Right lobe of liver (tissue), 6 donors: Measurements from ENCODE around the gene KRT35. TPM values are rescaled to one million over a fixed set of nuclear protein-coding genes. Genes with fewer than 3 reads are reported as not detected.

Experiments
- ATAC-seq, 4 donors: fragments of 200-7000 bp; cut with Tn5 transposase; one replicate each; pipeline ENCODE4 v1.9.1; 2020; ENCODE audit warnings: mild to moderate bottlenecking in 4 of 4, moderate library complexity in 4 of 4
- DNase-seq, 3 donors: peaks; one replicate each; pipeline ENCODE4 v3.0.0-alpha.2; 2020
- H3K27ac ChIP-seq, 3 donors: fragments of 200-600 bp; one replicate each; pipeline ENCODE4 v1.8.0; 2022
- H3K27me3 ChIP-seq, 2 donors: fragments of 200-600 bp; one replicate each; pipeline ENCODE4 v1.8.0; 2022
- H3K36me3 ChIP-seq, 4 donors: fragments of 200-600 bp; sonication (generic) in 1 of 4; one replicate each; pipeline versions ENCODE4 v1.5.1 to v1.8.0; 2017 to 2022; ENCODE audit warnings: control low read depth in 1 of 4
- H3K4me1 ChIP-seq, 4 donors: fragments of 200-600 bp; sonication (generic) in 1 of 4; one replicate each; pipeline versions ENCODE4 v1.5.1 to v1.8.0; 2017 to 2022; ENCODE audit warnings: control low read depth in 1 of 4
- H3K4me3 ChIP-seq, 3 donors: fragments of 200-600 bp; one replicate each; pipeline ENCODE4 v1.8.0; 2022
- H3K9me3 ChIP-seq, 4 donors: fragments of 200-600 bp; sonication (generic) in 1 of 4; one replicate each; pipeline versions ENCODE4 v1.5.1 to v1.8.0; 2017 to 2022; ENCODE audit warnings: control low read depth in 1 of 4
- POLR2A ChIP-seq: fragments of 450-650 bp; IDR thresholded peaks from one replicate; pipeline ENCODE4 v1.6.1; 2017; ENCODE audit warnings: antibody characterized with exemption, mild to moderate bottlenecking
- WGBS: methylation state at CpG from one replicate; pipeline ENCODE4 v1.1.6; 2018; ENCODE audit warnings: low coverage, low lambda C conversion rate; ENCODE audit not compliant: insufficient coverage; ENCODE audit errors: missing lambda C conversion rate; 5-methylcytosine and 5-hydroxymethylcytosine counted together
- intact Hi-C, 2 donors: fragments of 100-400 bp; cut with DNase I; formaldehyde crosslinking; loops; one replicate each; pipeline versions ENCODE4 v1.11.2 to v1.14.1; 2022
- total RNA-seq, 6 experiments: library from RNA; depleted of rRNA in 2 of 6; stranded (reverse); fragments of >200 nt in 2 of 6; fragmentation: NEBNext Ultra II Directional in 3 of 6; extraction: Animal tissue kit (Norgen Biotek cat#: 25700) in 3 of 6; gene quantifications; one replicate each; pipeline versions ENCODE4 v1.1.0 to v1.2.4, GENCODE V29; 2016 to 2023
- TF ChIP-seq, protein P1 (sequence below), 4 donors: fragments of 200-600 bp in 3 of 4; fragments of 450-650 bp in 1 of 4; IDR thresholded peaks; one replicate each; pipeline versions ENCODE4 v1.5.1 to v1.8.0; 2016 to 2022; ENCODE audit warnings: antibody characterized with exemption in 4 of 4, mild to moderate bottlenecking in 2 of 4
- donor health status: DM: no; HTN: yes; CAD: no.
- donor health status: DM: no; HTN: no; CAD: no.
- donor health status: DM: no; HTN: no; CAD: no.
- donor health status: DM: no; HTN: yes; CAD: no.
- donor health status: DM: no; HTN: yes; CAD: no.

Gene KRT35
- total RNA-seq, 6 experiments from 2014 or later = not detected

DNA sequence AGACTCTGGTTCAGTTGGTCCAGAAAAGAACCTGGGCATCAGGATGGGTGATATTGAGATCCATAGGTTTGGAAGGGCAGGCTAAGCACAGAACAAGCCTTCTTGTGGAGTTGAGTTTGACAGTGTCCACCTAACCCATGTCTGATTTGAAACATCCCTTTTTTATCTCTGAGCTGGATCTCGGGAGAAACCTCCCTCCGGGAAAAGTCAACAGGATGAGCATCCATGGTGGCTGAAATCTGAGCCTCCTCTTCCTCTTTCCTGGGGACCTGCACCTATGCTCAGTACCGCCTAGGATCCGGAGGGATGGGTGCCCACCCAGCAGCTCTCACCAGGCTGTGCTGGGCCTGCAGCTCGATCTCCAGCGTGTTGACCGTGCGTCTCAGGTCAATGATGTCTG, 17.2 kb downstream of the KRT35 start:
- ATAC-seq (no peak), DNase-seq (no peak)
- H3K9me3 ChIP-seq = no peaks in the 10 kb centered on the region
- H3K27ac ChIP-seq = no peak overlapping the region
- H3K4me1 ChIP-seq = no peaks in the 10 kb centered on the region
- no peak overlapping the region for H3K4me3 ChIP-seq
- TF ChIP-seq POLR2A = no peak
- TF ChIP-seq, protein P1, sequence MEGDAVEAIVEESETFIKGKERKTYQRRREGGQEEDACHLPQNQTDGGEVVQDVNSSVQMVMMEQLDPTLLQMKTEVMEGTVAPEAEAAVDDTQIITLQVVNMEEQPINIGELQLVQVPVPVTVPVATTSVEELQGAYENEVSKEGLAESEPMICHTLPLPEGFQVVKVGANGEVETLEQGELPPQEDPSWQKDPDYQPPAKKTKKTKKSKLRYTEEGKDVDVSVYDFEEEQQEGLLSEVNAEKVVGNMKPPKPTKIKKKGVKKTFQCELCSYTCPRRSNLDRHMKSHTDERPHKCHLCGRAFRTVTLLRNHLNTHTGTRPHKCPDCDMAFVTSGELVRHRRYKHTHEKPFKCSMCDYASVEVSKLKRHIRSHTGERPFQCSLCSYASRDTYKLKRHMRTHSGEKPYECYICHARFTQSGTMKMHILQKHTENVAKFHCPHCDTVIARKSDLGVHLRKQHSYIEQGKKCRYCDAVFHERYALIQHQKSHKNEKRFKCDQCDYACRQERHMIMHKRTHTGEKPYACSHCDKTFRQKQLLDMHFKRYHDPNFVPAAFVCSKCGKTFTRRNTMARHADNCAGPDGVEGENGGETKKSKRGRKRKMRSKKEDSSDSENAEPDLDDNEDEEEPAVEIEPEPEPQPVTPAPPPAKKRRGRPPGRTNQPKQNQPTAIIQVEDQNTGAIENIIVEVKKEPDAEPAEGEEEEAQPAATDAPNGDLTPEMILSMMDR (IDR thresholded peaks at IDR 0.05) = no peak
- H3K27me3 ChIP-seq = no peaks in the 10 kb centered on the region
- intact Hi-C loops = no loop called here
- H3K36me3 ChIP-seq = no peaks in the 10 kb centered on the region
- 75% methylated on average over 4 of the region's 8 CpGs for WGBS

GRCh38 chr17:41462705-41463104, 18.2 kb downstream of the KRT35 start:
- H3K27me3 ChIP-seq = no peaks in the 10 kb centered on the region
- TF ChIP-seq POLR2A = no peak
- TF ChIP-seq, protein P1 (IDR thresholded peaks at IDR 0.05) = no peak
- ATAC-seq (no peak), DNase-seq (no peak)
- no peaks in the 10 kb centered on the region for H3K9me3 ChIP-seq
- H3K4me3 ChIP-seq = no peak overlapping the region
- intact Hi-C loops = no loop called here
- no peaks in the 10 kb centered on the region for H3K4me1 ChIP-seq
- 37% methylated on average over 2 of the region's 15 CpGs for WGBS
- H3K27ac ChIP-seq = no peak overlapping the region
- no peaks in the 10 kb centered on the region for H3K36me3 ChIP-seq

GRCh38 chr17:41457676-41458075, 23.3 kb downstream of the KRT35 start:
- WGBS = 53% methylated on average over 4 of the region's 4 CpGs

GRCh38 chr17:41456204-41456603, 24.7 kb downstream of the KRT35 start:
- Histone ChIP-seq H3K4me1 (no peaks in the 10 kb centered on the region), H3K36me3 (no peaks in the 10 kb centered on the region), H3K9me3 (no peaks in the 10 kb centered on the region), H3K4me3 (no peak overlapping the region), H3K27me3 (no peaks in the 10 kb centered on the region), H3K27ac (no peak overlapping the region)
- no peak for TF ChIP-seq POLR2A
- TF ChIP-seq, protein P1 (IDR thresholded peaks at IDR 0.05) = no peak
- ATAC-seq (no peak), DNase-seq (no peak)
- 64% methylated on average over 1 of the region's 3 CpGs for WGBS
- intact Hi-C loops = no loop called here

More at GRCh38 chr17:41457676-41458075, 23.3 kb downstream of the KRT35 start:
- Histone ChIP-seq H3K4me3 (no peak overlapping the region), H3K36me3 (no peaks in the 10 kb centered on the region), H3K9me3 (no peaks in the 10 kb centered on the region), H3K27ac (no peak overlapping the region), H3K27me3 (no peaks in the 10 kb centered on the region), H3K4me1 (no peaks in the 10 kb centered on the region)
- TF ChIP-seq, protein P1 (IDR thresholded peaks at IDR 0.05) = no peak
- TF ChIP-seq POLR2A = no peak
- intact Hi-C loops = no loop called here
- DNase-seq (no peak), ATAC-seq (no peak)

DNA sequence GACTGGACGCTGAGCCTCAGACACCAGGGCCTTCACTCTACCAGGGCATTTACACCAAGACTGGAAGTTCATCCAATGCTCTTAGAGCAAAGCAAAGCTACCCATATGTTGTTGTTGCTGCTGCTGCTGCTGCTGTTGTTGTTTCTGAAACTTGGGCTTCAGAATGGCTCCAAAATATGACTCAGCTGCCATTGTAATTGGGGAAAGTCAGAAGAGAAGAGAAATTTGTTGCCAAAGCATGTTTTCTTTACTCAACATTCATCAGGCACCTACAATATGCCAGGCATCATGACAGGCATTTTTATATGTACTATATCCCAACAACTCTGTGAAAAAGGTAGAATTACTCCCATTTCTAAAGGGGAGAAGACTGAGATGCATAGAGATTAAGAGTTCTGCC, 25.7 kb downstream of the KRT35 start:
- no peaks in the 10 kb centered on the region for H3K36me3 ChIP-seq
- ATAC-seq (no peak), DNase-seq (no peak)
- no CpG with 5 or more reads among the region's 1 CpG for WGBS
- no peak overlapping the region for H3K4me3 ChIP-seq
- intact Hi-C loops = no loop called here
- no peaks in the 10 kb centered on the region for H3K27me3 ChIP-seq
- no peaks in the 10 kb centered on the region for H3K9me3 ChIP-seq
- no peak overlapping the region for H3K27ac ChIP-seq
- TF ChIP-seq, protein P1 (IDR thresholded peaks at IDR 0.05) = no peak
- no peak for TF ChIP-seq POLR2A
- H3K4me1 ChIP-seq = no peaks in the 10 kb centered on the region
